ENCODE measurements around the gene LRRC25. TPM values are rescaled to one million over a fixed set of nuclear protein-coding genes. Genes with fewer than 3 reads are reported as not detected.

The LRRC25 gene
- total RNA-seq, 4 donors from 2014 or later, result 3.3 to 4.9 (median 4.1) TPM; not detected in 1

DNA sequence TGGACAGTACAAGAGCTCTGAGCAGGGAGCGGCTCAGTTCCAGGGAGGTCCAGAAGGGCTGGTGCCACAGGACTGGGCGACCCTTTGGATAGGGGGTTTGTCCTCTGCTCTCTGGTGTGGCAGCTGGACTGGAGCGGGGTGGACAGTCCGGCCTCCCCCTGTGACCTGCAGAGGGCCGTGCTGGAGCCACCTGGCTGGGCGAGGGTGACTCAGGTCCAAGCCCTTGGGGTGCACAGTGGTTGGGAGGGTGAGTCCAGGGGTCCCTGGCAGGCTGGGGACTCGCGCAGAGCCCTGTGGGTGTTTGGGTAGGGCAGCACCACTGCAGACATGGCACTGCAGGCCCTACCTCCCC lies 29.0 kb upstream of the LRRC25 start:
- in situ Hi-C loops (cut with MboI; ENCODE audit: low pct_ligation_motif_present in 1 of 4, low pct_unique_long_range_greater_than_20kb in 1 of 4, low sequenced_read_pairs in 3 of 4), result no loop called here
- peaks cover 25 to 54% (median 35%) of the 10 kb centered on the region in 4 donors for H3K4me1 ChIP-seq

DNA sequence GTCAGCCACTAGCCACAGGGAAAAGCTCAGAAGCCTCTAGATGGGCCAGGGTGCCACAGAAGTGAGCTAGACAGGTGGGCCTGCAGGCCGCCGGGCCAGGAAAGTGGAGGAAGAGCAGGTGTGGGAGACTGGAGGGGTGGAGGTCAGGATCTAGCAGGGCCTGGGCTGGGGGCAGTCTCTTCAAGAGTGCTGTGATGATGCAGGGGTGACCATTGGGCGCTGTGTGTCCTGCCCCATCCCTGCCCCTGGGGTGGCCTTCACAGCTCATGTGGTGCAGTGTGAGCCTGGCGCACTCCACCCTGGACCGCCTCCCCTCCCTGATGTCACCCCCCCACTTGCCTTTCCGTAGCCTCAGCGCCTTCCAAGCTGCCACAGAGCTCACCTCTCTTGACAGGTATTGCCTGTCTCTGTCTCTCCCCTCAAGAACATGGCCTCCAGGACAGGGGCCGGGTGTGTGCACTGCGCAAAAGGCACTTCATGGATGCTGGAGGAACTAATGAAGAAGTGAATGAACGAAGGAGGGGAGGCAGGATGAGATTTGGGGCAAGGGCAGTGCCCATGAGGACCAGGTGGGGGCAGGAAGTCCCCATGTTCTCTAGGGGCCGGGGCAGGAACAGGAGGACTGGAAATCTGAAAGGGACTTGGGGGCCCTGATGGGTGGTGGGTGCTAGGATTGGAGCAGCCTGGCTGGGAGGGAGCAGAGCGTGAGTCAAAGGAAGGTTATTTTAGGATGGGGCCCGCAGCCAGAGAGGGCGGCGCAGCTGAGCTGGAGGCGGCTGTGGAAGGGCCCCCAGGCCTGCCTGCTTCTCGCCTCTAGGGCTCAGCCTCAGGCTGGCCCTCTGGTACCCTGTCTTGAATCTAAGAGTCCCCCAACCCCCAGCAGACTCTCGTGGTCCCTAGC lies 28.3 kb upstream of the LRRC25 start:
- peak overlapping the region; percentile 59 to 82 (median 66) for H3K27ac ChIP-seq
- TF ChIP-seq, protein P1, sequence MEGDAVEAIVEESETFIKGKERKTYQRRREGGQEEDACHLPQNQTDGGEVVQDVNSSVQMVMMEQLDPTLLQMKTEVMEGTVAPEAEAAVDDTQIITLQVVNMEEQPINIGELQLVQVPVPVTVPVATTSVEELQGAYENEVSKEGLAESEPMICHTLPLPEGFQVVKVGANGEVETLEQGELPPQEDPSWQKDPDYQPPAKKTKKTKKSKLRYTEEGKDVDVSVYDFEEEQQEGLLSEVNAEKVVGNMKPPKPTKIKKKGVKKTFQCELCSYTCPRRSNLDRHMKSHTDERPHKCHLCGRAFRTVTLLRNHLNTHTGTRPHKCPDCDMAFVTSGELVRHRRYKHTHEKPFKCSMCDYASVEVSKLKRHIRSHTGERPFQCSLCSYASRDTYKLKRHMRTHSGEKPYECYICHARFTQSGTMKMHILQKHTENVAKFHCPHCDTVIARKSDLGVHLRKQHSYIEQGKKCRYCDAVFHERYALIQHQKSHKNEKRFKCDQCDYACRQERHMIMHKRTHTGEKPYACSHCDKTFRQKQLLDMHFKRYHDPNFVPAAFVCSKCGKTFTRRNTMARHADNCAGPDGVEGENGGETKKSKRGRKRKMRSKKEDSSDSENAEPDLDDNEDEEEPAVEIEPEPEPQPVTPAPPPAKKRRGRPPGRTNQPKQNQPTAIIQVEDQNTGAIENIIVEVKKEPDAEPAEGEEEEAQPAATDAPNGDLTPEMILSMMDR (IDR thresholded peaks at IDR 0.05), result no peak
- TF ChIP-seq POLR2AphosphoS5 (IDR thresholded peaks at IDR 0.05) (no peak), POLR2A (IDR thresholded peaks at IDR 0.05) (no peak), EP300 (IDR thresholded peaks at IDR 0.05; ENCODE audit: low read depth) (no peak)
- H3K27me3 ChIP-seq, result no peaks in the 10 kb centered on the region
- in situ Hi-C loops (cut with MboI; ENCODE audit: low pct_ligation_motif_present in 1 of 4, low pct_unique_long_range_greater_than_20kb in 1 of 4, low sequenced_read_pairs in 3 of 4) (no loop called here), intact Hi-C loops (cut with DNase I; ENCODE audit: low total_unique reads) (no loop called here)
- H3K36me3 ChIP-seq, result no peaks in the 10 kb centered on the region
- H3K4me1 ChIP-seq, result peaks cover 26 to 60% (median 40%) of the 10 kb centered on the region in 4 donors
- no peak overlapping the region for H3K4me3 ChIP-seq
- no peaks in the 10 kb centered on the region for H3K9me3 ChIP-seq
- peak; percentile 55 for DNase-seq
- 62 to 72% methylated on average over 6 to 16 of the region's 18 CpGs for WGBS, 2 donors (ENCODE audit: low coverage in 1 of 2)

More for the DNA sequence above, 29.0 kb upstream of the LRRC25 start:
- H3K36me3 ChIP-seq, result no peaks in the 10 kb centered on the region
- DNase-seq, result no peak
- H3K4me3 ChIP-seq, result no peak overlapping the region
- no peaks in the 10 kb centered on the region for H3K9me3 ChIP-seq
- H3K27ac ChIP-seq, result peak overlapping the region; percentile 59 to 82 (median 66)
- H3K27me3 ChIP-seq, result no peaks in the 10 kb centered on the region
- intact Hi-C loops (cut with DNase I; ENCODE audit: low total_unique reads), result no loop called here
- TF ChIP-seq POLR2A (IDR thresholded peaks at IDR 0.05) (no peak), POLR2AphosphoS5 (IDR thresholded peaks at IDR 0.05) (no peak), EP300 (IDR thresholded peaks at IDR 0.05; ENCODE audit: low read depth) (no peak)
- TF ChIP-seq, protein P1 (IDR thresholded peaks at IDR 0.05), result no peak
- 47% methylated on average over 3 of the region's 8 CpGs; no CpG with 5 or more reads in 1 of the 2 donors for WGBS, 2 donors (ENCODE audit: low coverage in 1 of 2)

DNA sequence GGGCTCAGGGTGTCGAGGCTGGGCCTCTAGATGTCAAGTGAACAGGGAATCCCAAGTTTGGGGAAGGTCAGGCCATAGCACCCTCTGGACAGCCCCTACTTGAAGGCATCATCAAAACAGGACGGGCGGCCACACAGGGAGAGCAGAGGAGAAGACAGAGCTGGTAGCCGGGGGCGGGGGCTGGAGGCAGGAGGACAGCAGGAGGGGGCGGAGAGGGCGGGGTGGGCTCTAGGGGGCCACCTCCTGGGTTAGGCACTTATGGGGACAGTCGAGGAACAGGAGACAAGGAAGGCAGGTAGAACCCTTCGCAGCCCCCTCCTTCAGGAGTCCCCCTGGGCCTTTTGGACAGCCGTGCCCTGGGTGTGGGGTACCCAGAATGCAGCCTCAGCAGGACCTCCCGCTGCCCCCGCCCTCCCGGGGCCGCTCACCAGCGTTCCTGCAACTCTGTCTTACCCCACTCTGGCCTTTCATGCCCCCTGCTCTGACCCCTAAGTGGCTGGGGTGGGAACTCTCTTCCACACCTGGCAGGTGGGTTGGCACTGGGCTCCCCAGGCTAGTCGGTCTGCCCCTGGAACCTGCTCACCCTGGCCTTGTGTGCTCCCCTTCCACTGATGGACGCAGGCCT lies 27.6 kb upstream of the LRRC25 start:
- peak overlapping the region; percentile 59 to 82 (median 66) for H3K27ac ChIP-seq

More for the DNA sequence above, 27.6 kb upstream of the LRRC25 start:
- peaks cover 26 to 68% (median 48%) of the 10 kb centered on the region in 4 donors for H3K4me1 ChIP-seq
- H3K9me3 ChIP-seq, result no peaks in the 10 kb centered on the region
- H3K36me3 ChIP-seq, result no peaks in the 10 kb centered on the region
- 40 to 88% methylated on average over 1 to 16 of the region's 17 CpGs for WGBS, 2 donors (ENCODE audit: low coverage in 1 of 2)
- intact Hi-C loops (cut with DNase I; ENCODE audit: low total_unique reads) (no loop called here), in situ Hi-C loops (cut with MboI; ENCODE audit: low pct_ligation_motif_present in 1 of 4, low pct_unique_long_range_greater_than_20kb in 1 of 4, low sequenced_read_pairs in 3 of 4) (loop anchor here in 1 of 4 donors (25.0 kb wide), 1 partner anchor 163 kb away; the partner anchor contains the start of gene IQCN)
- no peak for DNase-seq
- no peak overlapping the region for H3K4me3 ChIP-seq
- TF ChIP-seq, protein P1 (IDR thresholded peaks at IDR 0.05), result no peak
- no peak for TF ChIP-seq EP300 (IDR thresholded peaks at IDR 0.05; ENCODE audit: low read depth)
- no peak for TF ChIP-seq POLR2AphosphoS5 (IDR thresholded peaks at IDR 0.05)
- TF ChIP-seq POLR2A (IDR thresholded peaks at IDR 0.05), result no peak
- H3K27me3 ChIP-seq, result no peaks in the 10 kb centered on the region
